ENCODE results near the gene NPSR1.

GRCh38 chr7:34787586-34787985, 129.6 kb downstream of the NPSR1 start:
- TF ChIP-seq CTCF (conservative IDR thresholded peaks at IDR 0.05; ENCODE audit: low read length) (no peak), EZH2phosphoT487 (IDR thresholded peaks at IDR 0.05; ENCODE audit: borderline replicate concordance, low read depth, low read length) (no peak)

All from OCI-LY7 (cell line).